Esophagus squamous epithelium (tissue), 5 donors: Measurements from ENCODE around the gene TMEM254. TPM values are rescaled to one million over a fixed set of nuclear protein-coding genes. Genes with fewer than 3 reads are reported as not detected.
"Not testable (repeated sequence)": the region's sequence is repeated elsewhere in the genome, so short reads cannot be mapped to it uniquely, and the experiment has no call there.

Source experiments
- DNase-seq: peaks from one replicate; lab custom pipeline; 2025; lab: John Stamatoyannopoulos, UW
- H3K27ac ChIP-seq, 4 donors: fragments of 200-600 bp; sonication (generic); one replicate each; pipeline ENCODE4 v1.5.1; 2016 to 2019; ENCODE audit warnings: mild to moderate bottlenecking in 1 of 4
- H3K27me3 ChIP-seq, 4 donors: fragments of 200-600 bp; sonication (generic); 1 replicate in 3 of 4; 2 replicates in 1 of 4; pipeline versions ENCODE4 v1.5.1 to v1.6.0; 2017 to 2021; ENCODE audit warnings: antibody characterized with exemption in 1 of 4
- H3K36me3 ChIP-seq, 3 donors: fragments of 200-600 bp; sonication (generic); one replicate each; pipeline ENCODE4 v1.5.1; 2016 to 2019
- H3K4me1 ChIP-seq, 3 donors: fragments of 200-600 bp; sonication (generic); one replicate each; pipeline ENCODE4 v1.5.1; 2017 to 2019
- H3K4me3 ChIP-seq, 4 donors: fragments of 200-600 bp; sonication (generic); 1 replicate in 3 of 4; 2 replicates in 1 of 4; pipeline ENCODE4 v1.5.1; 2016 to 2019; ENCODE audit warnings: mild to moderate bottlenecking in 2 of 4, moderate library complexity in 1 of 4
- H3K9me3 ChIP-seq, 3 donors: fragments of 200-600 bp; sonication (generic); one replicate each; pipeline ENCODE4 v1.5.1; 2016 to 2019
- POLR2A ChIP-seq, 4 donors: fragments of 450-650 bp; IDR thresholded peaks; one replicate each; pipeline ENCODE4 v1.6.1; 2017; ENCODE audit warnings: antibody characterized with exemption in 4 of 4, mild to moderate bottlenecking in 4 of 4, moderate library complexity in 3 of 4
- WGBS, 2 donors: methylation state at CpG; one replicate each; pipeline ENCODE4 v1.1.5; 2018; 5-methylcytosine and 5-hydroxymethylcytosine counted together
- intact Hi-C: fragments of 100-400 bp; cut with DNase I; formaldehyde crosslinking; loops from one replicate; pipeline ENCODE4 v1.15.0; 2022
- total RNA-seq, 4 donors: library from RNA; depleted of rRNA; stranded (reverse); fragments of >200 nt; gene quantifications; one replicate each; pipeline ENCODE4 v1.1.0, GENCODE V29; 2016
- TF ChIP-seq, protein P1 (sequence below), 6 experiments: fragments of 450-650 bp in 4 of 6; fragments of 200-600 bp in 2 of 6; sonication (generic) in 2 of 6; IDR thresholded peaks; one replicate each; pipeline ENCODE4 v1.5.1; 2016 to 2019; ENCODE audit warnings: antibody characterized with exemption in 6 of 6, mild to moderate bottlenecking in 4 of 6, moderate library complexity in 4 of 6
- donor health status: DM: yes; HTN: yes; CAD: no.

The TMEM254 gene
- total RNA-seq, 4 donors from 2014 or later: 25.6 to 35.6 (median 32.7) TPM

GRCh38 chr10:80131499-80131901 is 53.0 kb downstream of the TMEM254 start:
- Histone ChIP-seq H3K36me3 (no peaks in the 10 kb centered on the region), H3K4me3 (no peak overlapping the region), H3K4me1 (peaks cover 4 to 35% (median 21%) of the 10 kb centered on the region in 3 donors), H3K9me3 (no peaks in the 10 kb centered on the region), H3K27me3 (peaks cover 0 to 47% (median 0%) of the 10 kb centered on the region in 4 donors), H3K27ac (no peak overlapping the region)
- intact Hi-C loops: no loop called here
- 87 to 91% methylated on average over 5 to 6 of the region's 6 CpGs for WGBS, 2 donors
- DNase-seq: no peak
- no peak for TF ChIP-seq POLR2A (IDR thresholded peaks at IDR 0.05)

DNA sequence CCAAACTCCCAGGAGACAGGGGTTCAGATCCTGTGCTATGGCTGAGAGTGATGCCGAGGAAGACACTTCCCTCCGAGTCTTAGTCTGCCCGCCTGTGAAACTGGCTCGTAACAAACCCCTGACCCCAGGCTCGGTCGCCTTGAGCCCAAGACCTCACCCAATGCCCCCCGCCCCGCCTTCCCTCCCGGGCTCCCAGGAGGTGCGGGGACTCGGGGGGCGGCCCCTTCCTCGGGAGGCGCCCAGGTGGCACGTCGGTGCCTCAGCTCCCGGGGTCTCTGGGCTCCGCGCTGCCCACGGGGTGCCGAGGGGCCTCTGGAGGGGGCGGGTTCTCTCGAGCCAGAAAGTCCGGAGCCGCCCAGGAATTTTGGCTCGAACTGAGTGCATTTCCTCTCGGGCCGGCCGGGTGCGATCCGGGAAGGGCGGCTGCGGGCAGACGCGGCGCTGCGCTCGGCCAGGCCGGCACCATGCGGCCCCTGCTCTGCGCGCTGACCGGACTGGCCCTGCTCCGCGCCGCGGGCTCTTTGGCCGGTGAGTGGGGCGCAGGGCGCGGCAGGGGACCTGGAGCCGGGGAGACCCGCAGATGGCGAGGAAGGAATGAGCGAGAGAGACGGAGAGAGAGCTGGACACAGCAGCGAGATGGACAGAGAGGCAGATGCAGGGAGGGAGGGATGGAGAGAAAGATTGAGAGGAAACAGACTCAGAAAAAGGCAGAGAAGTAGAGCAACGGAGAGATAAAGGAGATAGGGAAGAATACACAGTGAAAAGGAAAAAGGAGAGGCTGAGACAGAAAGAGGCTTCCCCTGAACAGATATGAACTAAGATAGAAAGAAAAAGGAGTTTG is 54.1 kb downstream of the TMEM254 start, which contains the start of gene PLAC9:
PLAC9 (plus strand) TSS at position 432 of the 841 bp plus-strand sequence; CDS start at position 465, 33 bp downstream.
- intact Hi-C loops: no loop called here
- peaks cover 4 to 45% (median 28%) of the 10 kb centered on the region in 3 donors for H3K4me1 ChIP-seq
- 2 to 21% methylated on average over 5 to 15 of the region's 58 CpGs for WGBS, 2 donors
- H3K27me3 ChIP-seq: peaks cover 0 to 55% (median 0%) of the 10 kb centered on the region in 4 donors
- no peaks in the 10 kb centered on the region for H3K36me3 ChIP-seq
- peak within 1 kb of the TSS; percentile 17 to 67 (median 46) for H3K4me3 ChIP-seq
- no peak for DNase-seq
- no peaks in the 10 kb centered on the region for H3K9me3 ChIP-seq
- peak within 1 kb of the TSS; percentile 65 to 91 (median 82) for H3K27ac ChIP-seq
- TF ChIP-seq POLR2A (IDR thresholded peaks at IDR 0.05): peak in 2 of 4 donors; percentile 11 to 35
- TF ChIP-seq, protein P1, sequence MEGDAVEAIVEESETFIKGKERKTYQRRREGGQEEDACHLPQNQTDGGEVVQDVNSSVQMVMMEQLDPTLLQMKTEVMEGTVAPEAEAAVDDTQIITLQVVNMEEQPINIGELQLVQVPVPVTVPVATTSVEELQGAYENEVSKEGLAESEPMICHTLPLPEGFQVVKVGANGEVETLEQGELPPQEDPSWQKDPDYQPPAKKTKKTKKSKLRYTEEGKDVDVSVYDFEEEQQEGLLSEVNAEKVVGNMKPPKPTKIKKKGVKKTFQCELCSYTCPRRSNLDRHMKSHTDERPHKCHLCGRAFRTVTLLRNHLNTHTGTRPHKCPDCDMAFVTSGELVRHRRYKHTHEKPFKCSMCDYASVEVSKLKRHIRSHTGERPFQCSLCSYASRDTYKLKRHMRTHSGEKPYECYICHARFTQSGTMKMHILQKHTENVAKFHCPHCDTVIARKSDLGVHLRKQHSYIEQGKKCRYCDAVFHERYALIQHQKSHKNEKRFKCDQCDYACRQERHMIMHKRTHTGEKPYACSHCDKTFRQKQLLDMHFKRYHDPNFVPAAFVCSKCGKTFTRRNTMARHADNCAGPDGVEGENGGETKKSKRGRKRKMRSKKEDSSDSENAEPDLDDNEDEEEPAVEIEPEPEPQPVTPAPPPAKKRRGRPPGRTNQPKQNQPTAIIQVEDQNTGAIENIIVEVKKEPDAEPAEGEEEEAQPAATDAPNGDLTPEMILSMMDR (IDR thresholded peaks at IDR 0.05): no peak

- H3K27ac ChIP-seq: peak overlapping the region; percentile 65 to 91 (median 82)
- H3K4me3 ChIP-seq: peak overlapping the region; percentile 17 to 67 (median 46)
- intact Hi-C loops: no loop called here
- TF ChIP-seq, protein P1 (IDR thresholded peaks at IDR 0.05): peak in 1 of 6 experiments; percentile 8
- TF ChIP-seq POLR2A (IDR thresholded peaks at IDR 0.05): peak in 1 of 4 donors; percentile 30
- peaks cover 4 to 52% (median 28%) of the 10 kb centered on the region in 3 donors for H3K4me1 ChIP-seq
- no peak for DNase-seq
- H3K36me3 ChIP-seq: no peaks in the 10 kb centered on the region
- WGBS, 2 donors: 12 to 33% methylated on average over 5 to 6 of the region's 6 CpGs
- H3K27me3 ChIP-seq: peaks cover 0 to 56% (median 0%) of the 10 kb centered on the region in 4 donors
- H3K9me3 ChIP-seq: no peaks in the 10 kb centered on the region
Measured at GRCh38 chr10:80133206-80133605, 54.7 kb downstream of the TMEM254 start.

- H3K9me3 ChIP-seq, DNase-seq, intact Hi-C loops, H3K36me3 ChIP-seq: not testable (repeated sequence)
- H3K4me1 ChIP-seq: peaks cover 4 to 57% (median 28%) of the 10 kb centered on the region in 3 donors
- H3K4me3 ChIP-seq: peak overlapping the region in 3 of 4 donors; percentile 42 to 67 (median 50)
- peaks cover 0 to 56% (median 0%) of the 10 kb centered on the region in 4 donors for H3K27me3 ChIP-seq
- 36 to 55% methylated on average over 8 to 9 of the region's 9 CpGs for WGBS, 2 donors
- peak overlapping the region; percentile 65 to 91 (median 82) for H3K27ac ChIP-seq
Measured at GRCh38 chr10:80133687-80134086, 55.2 kb downstream of the TMEM254 start.

- WGBS, 2 donors: 20 to 27% methylated on average over 2 to 5 of the region's 8 CpGs
- intact Hi-C loops: no loop called here
- peak overlapping the region in 3 of 4 donors; percentile 65 to 81 (median 81) for H3K27ac ChIP-seq
Measured at GRCh38 chr10:80136134-80136571, 57.7 kb downstream of the TMEM254 start.

More at GRCh38 chr10:80136134-80136571, 57.7 kb downstream of the TMEM254 start:
- TF ChIP-seq, protein P1 (IDR thresholded peaks at IDR 0.05): no peak
- no peak for TF ChIP-seq POLR2A (IDR thresholded peaks at IDR 0.05)
- H3K4me3 ChIP-seq: peak overlapping the region in 1 of 4 donors; percentile 12
- no peaks in the 10 kb centered on the region for H3K9me3 ChIP-seq
- H3K36me3 ChIP-seq: no peaks in the 10 kb centered on the region
- DNase-seq: no peak
- peaks cover 0 to 68% (median 0%) of the 10 kb centered on the region in 4 donors for H3K27me3 ChIP-seq
- peaks cover 4 to 58% (median 28%) of the 10 kb centered on the region in 3 donors for H3K4me1 ChIP-seq
